ENCODE results near the gene LRRC14B. TPM values are rescaled to one million over a fixed set of nuclear protein-coding genes. Genes with fewer than 3 reads are reported as not detected.
"Not testable (repeated sequence)": the region's sequence is repeated elsewhere in the genome, so short reads cannot be mapped to it uniquely, and the experiment has no call there.

The LRRC14B gene
- total and polyA plus RNA-seq, 7 donors, result 0.66 TPM; not detected in 6

GRCh38 chr5:162565-163337 is 28.5 kb upstream of the LRRC14B start:
- TF ChIP-seq POLR2AphosphoS5 (IDR thresholded peaks at IDR 0.05) (no peak), POLR2A (IDR thresholded peaks at IDR 0.05) (no peak), EP300 (IDR thresholded peaks at IDR 0.05) (no peak)
- TF ChIP-seq, protein P1, sequence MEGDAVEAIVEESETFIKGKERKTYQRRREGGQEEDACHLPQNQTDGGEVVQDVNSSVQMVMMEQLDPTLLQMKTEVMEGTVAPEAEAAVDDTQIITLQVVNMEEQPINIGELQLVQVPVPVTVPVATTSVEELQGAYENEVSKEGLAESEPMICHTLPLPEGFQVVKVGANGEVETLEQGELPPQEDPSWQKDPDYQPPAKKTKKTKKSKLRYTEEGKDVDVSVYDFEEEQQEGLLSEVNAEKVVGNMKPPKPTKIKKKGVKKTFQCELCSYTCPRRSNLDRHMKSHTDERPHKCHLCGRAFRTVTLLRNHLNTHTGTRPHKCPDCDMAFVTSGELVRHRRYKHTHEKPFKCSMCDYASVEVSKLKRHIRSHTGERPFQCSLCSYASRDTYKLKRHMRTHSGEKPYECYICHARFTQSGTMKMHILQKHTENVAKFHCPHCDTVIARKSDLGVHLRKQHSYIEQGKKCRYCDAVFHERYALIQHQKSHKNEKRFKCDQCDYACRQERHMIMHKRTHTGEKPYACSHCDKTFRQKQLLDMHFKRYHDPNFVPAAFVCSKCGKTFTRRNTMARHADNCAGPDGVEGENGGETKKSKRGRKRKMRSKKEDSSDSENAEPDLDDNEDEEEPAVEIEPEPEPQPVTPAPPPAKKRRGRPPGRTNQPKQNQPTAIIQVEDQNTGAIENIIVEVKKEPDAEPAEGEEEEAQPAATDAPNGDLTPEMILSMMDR (IDR thresholded peaks at IDR 0.05), result no peak
- no peaks in the 10 kb centered on the region for H3K27me3 ChIP-seq
- no peaks in the 10 kb centered on the region for H3K4me1 ChIP-seq
- H3K9me3 ChIP-seq, result no peaks in the 10 kb centered on the region
- WGBS, 2 donors, result 83% methylated on average over 23 of the region's 23 CpGs
- DNase-seq, result peak; percentile 54
- H3K4me3 ChIP-seq, result no peak overlapping the region
- intact Hi-C loops (cut with DNase I), result no loop called here
- H3K36me3 ChIP-seq, result no peaks in the 10 kb centered on the region
- no peak overlapping the region for H3K27ac ChIP-seq

- TF ChIP-seq EP300 (IDR thresholded peaks at IDR 0.05), result no peak
- TF ChIP-seq, protein P1 (IDR thresholded peaks at IDR 0.05), result no peak
- TF ChIP-seq POLR2A (IDR thresholded peaks at IDR 0.05), result no peak
- no peak for TF ChIP-seq POLR2AphosphoS5 (IDR thresholded peaks at IDR 0.05)
- DNase-seq, result no peak
Observed at GRCh38 chr5:163338-163620, 28.0 kb upstream of the LRRC14B start.

GRCh38 chr5:163841-164240 is 27.5 kb upstream of the LRRC14B start:
- WGBS, 2 donors, result 81 to 92% methylated on average over 13 of the region's 13 CpGs
- H3K27me3 ChIP-seq, result no peaks in the 10 kb centered on the region
- no peak for TF ChIP-seq POLR2A (IDR thresholded peaks at IDR 0.05)
- peaks cover 0 to 4% (median 0%) of the 10 kb centered on the region in 4 donors for H3K4me1 ChIP-seq
- DNase-seq, result no peak
- H3K36me3 ChIP-seq, result no peaks in the 10 kb centered on the region
- no peak overlapping the region for H3K4me3 ChIP-seq
- H3K9me3 ChIP-seq, result no peaks in the 10 kb centered on the region
- H3K27ac ChIP-seq, result no peak overlapping the region
- intact Hi-C loops (cut with DNase I), result no loop called here

More at GRCh38 chr5:163338-163620, 28.0 kb upstream of the LRRC14B start:
- Histone ChIP-seq H3K4me3 (no peak overlapping the region), H3K36me3 (no peaks in the 10 kb centered on the region), H3K27ac (no peak overlapping the region), H3K4me1 (peaks cover 0 to 4% (median 0%) of the 10 kb centered on the region in 4 donors), H3K27me3 (no peaks in the 10 kb centered on the region), H3K9me3 (no peaks in the 10 kb centered on the region)
- 85 to 93% methylated on average over 7 of the region's 7 CpGs for WGBS, 2 donors
- intact Hi-C loops (cut with DNase I), result no loop called here

- DNase-seq, result no peak
- Histone ChIP-seq H3K27me3 (no peaks in the 10 kb centered on the region), H3K27ac (no peak overlapping the region), H3K4me3 (no peak overlapping the region), H3K36me3 (no peaks in the 10 kb centered on the region), H3K9me3 (no peaks in the 10 kb centered on the region), H3K4me1 (peaks cover 0 to 4% (median 0%) of the 10 kb centered on the region in 4 donors)
- intact Hi-C loops (cut with DNase I), result no loop called here
- TF ChIP-seq POLR2A (IDR thresholded peaks at IDR 0.05) (no peak), EP300 (IDR thresholded peaks at IDR 0.05) (no peak)
- TF ChIP-seq, protein P1 (IDR thresholded peaks at IDR 0.05), result no peak
- 78 to 91% methylated on average over 12 to 14 of the region's 14 CpGs for WGBS, 2 donors
Observed at GRCh38 chr5:164244-164643, 27.1 kb upstream of the LRRC14B start.

DNA sequence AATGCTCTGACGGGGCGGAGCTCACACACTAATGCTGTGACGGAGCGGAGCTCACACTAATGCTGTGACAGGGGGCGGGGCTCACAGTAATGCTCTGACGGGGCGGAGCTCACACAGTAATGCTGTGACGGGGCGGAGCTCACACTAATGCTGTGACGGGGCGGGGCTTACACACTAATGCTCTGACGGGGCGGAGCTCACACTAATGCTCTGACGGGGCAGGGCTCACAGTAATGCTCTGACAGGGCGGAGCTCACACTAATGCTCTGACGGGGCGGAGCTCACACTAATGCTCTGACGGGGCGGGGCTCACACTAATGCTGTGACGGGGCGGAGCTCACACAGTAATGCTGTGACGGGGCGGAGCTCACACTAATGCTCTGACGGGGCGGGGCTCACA is 26.5 kb upstream of the LRRC14B start:
- H3K4me3 ChIP-seq; DNase-seq; H3K4me1 ChIP-seq; H3K27me3 ChIP-seq; intact Hi-C loops (cut with DNase I); H3K9me3 ChIP-seq; H3K36me3 ChIP-seq; H3K27ac ChIP-seq: not testable (repeated sequence)
- 75 to 89% methylated on average over 21 to 23 of the region's 25 CpGs for WGBS, 2 donors

Data from sigmoid colon (tissue), 7 donors.